Large intestine (tissue), 3 donors: Measurements from ENCODE around the gene KIF5A. TPM values are rescaled to one million over a fixed set of nuclear protein-coding genes. Genes with fewer than 3 reads are reported as not detected.
A peak's percentile ranks its signal among the peaks of the same experiment; 100 is the strongest.
"Not testable (repeated sequence)": the region's sequence is repeated elsewhere in the genome, so short reads cannot be mapped to it uniquely, and the experiment has no call there.

Experiments used
- DNase-seq, 2 donors: peaks; one replicate each; pipeline versions ENCODE4 v3.0.0 to v3.0.0-alpha.2; 2013
- H3K27ac ChIP-seq: one replicate; pipeline ENCODE4 v1.5.1; 2013; ENCODE audit warnings: low read length
- H3K27me3 ChIP-seq: 2 replicates; pipeline ENCODE4 v1.6.1; 2013; ENCODE audit warnings: low read length; ENCODE audit not compliant: control insufficient read depth, insufficient read depth
- H3K36me3 ChIP-seq: 2 replicates; pipeline ENCODE4 v1.6.1; 2013; ENCODE audit warnings: low read length; ENCODE audit not compliant: control insufficient read depth, insufficient read depth
- H3K4me1 ChIP-seq: one replicate; pipeline ENCODE4 v1.6.1; 2013; ENCODE audit warnings: low read length; ENCODE audit not compliant: control insufficient read depth, insufficient read depth
- H3K4me3 ChIP-seq: one replicate; pipeline ENCODE4 v1.5.1; 2013; ENCODE audit warnings: low read length
- H3K9me3 ChIP-seq: one replicate; pipeline ENCODE4 v1.6.1; 2013; ENCODE audit warnings: mild to moderate bottlenecking, low read depth, low read length, moderate library complexity; ENCODE audit not compliant: control insufficient read depth
- WGBS: methylation state at CpG from one replicate; pipeline ENCODE4 v1.1.5; 2013; ENCODE audit warnings: low lambda C conversion rate; ENCODE audit not compliant: insufficient coverage; 5-methylcytosine and 5-hydroxymethylcytosine counted together
- polyA plus RNA-seq: library from polyadenylated mRNA; unstranded; fragments of 120-200 nt; gene quantifications from one replicate; pipeline ENCODE4 v1.2.1, GENCODE V29; 2013

Gene KIF5A
- polyA plus RNA-seq, 1 donor = 12.3 TPM

GRCh38 chr12:57561117-57561516 lies 11.3 kb downstream of the KIF5A start:
- H3K4me3 ChIP-seq, H3K27ac ChIP-seq, H3K9me3 ChIP-seq, H3K36me3 ChIP-seq, DNase-seq, H3K4me1 ChIP-seq: not testable (repeated sequence)
- H3K27me3 ChIP-seq = peaks cover 14% of the 10 kb centered on the region
- no CpG with 5 or more reads among the region's 1 CpG for WGBS

- Histone ChIP-seq H3K27ac (no peak overlapping the region), H3K27me3 (peaks cover 18% of the 10 kb centered on the region), H3K4me3 (no peak overlapping the region), H3K4me1 (no peaks in the 10 kb centered on the region), H3K9me3 (no peaks in the 10 kb centered on the region), H3K36me3 (no peaks in the 10 kb centered on the region)
- WGBS = 67% methylated on average over 1 of the region's 4 CpGs
- DNase-seq = no peak
Observed at GRCh38 chr12:57563358-57563757, 13.5 kb downstream of the KIF5A start.

GRCh38 chr12:57564178-57564740 lies 14.4 kb downstream of the KIF5A start:
- Histone ChIP-seq H3K4me1 (no peaks in the 10 kb centered on the region), H3K36me3 (no peaks in the 10 kb centered on the region), H3K27me3 (peaks cover 18% of the 10 kb centered on the region), H3K9me3 (no peaks in the 10 kb centered on the region), H3K4me3 (no peak overlapping the region), H3K27ac (no peak overlapping the region)
- no CpG with 5 or more reads among the region's 7 CpGs for WGBS
- DNase-seq = no peak

- no peak for DNase-seq
- Histone ChIP-seq H3K4me3 (no peak overlapping the region), H3K36me3 (no peaks in the 10 kb centered on the region), H3K4me1 (no peaks in the 10 kb centered on the region), H3K27ac (no peak overlapping the region), H3K9me3 (no peaks in the 10 kb centered on the region), H3K27me3 (peaks cover 12% of the 10 kb centered on the region)
- no CpG with 5 or more reads among the region's 6 CpGs for WGBS
Observed at GRCh38 chr12:57568838-57569237, 19.0 kb downstream of the KIF5A start.

DNA sequence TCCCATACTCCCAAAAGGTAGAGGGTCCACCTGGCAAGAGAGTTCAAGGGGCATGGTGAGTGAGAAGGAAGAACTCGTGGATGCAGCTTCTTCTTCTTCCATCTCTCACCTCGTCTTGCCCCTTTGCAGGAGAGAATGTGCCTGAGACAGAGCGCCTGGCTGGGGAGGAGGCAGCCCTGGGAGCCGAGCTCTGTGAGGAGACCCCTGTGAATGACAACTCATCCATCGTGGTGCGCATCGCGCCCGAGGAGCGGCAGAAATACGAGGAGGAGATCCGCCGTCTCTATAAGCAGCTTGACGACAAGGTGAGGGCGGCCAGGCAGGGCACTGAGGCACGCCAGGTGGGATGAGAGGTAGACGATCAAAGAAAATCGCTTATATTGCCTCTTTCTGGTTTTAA lies 20.0 kb downstream of the KIF5A start:
- H3K4me3 ChIP-seq = no peak overlapping the region
- H3K27ac ChIP-seq = no peak overlapping the region
- H3K4me1 ChIP-seq = no peaks in the 10 kb centered on the region
- no peaks in the 10 kb centered on the region for H3K36me3 ChIP-seq
- no peaks in the 10 kb centered on the region for H3K9me3 ChIP-seq
- DNase-seq = no peak
- peaks cover 7% of the 10 kb centered on the region for H3K27me3 ChIP-seq
- no CpG with 5 or more reads among the region's 18 CpGs for WGBS

DNA sequence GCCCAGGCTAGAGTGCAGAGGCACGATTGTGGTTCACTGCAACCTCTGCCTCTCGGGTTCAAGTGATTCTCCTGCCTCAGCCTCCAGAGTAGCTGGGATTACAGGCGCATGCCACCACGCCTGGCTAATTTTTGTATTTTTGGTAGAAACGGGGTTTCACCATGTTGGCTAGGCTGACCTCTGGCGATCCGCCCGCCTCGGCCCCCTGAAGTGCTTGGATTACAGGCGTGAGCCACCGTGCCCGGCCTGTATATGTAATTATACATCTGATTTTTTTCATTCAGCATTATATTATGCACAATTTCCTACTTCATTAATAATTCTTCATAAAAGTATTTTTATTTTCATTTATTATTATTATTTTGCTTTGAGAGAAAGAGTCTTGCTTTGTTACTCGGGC lies 20.6 kb downstream of the KIF5A start:
- not testable (repeated sequence) for H3K36me3 ChIP-seq, H3K27ac ChIP-seq, DNase-seq, H3K4me3 ChIP-seq, H3K4me1 ChIP-seq, H3K27me3 ChIP-seq, H3K9me3 ChIP-seq
- 100% methylated on average over 4 of the region's 13 CpGs for WGBS

GRCh38 chr12:57571926-57572762 lies 22.3 kb downstream of the KIF5A start:
- Histone ChIP-seq H3K4me3 (no peak overlapping the region), H3K36me3 (no peaks in the 10 kb centered on the region)
- WGBS = no CpG with 5 or more reads among the region's 12 CpGs

DNA sequence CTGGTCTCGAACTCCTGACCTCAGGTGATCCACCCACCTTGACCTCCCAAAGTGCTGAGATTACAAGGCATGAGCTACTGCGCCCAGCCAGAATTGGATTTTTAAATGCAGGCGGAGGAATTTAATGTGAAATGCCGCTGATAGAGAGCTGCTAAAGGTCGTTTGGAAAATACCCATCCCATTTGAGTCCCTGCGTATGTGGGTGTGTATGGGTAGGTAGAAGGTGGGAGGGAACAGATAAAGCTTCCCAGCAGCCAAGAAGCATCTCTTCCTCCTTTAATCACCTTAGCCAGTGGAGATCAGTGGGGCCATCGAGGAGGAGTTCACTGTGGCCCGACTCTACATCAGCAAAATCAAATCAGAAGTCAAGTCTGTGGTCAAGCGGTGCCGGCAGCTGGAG lies 25.0 kb downstream of the KIF5A start:
- no CpG with 5 or more reads among the region's 10 CpGs for WGBS

More at GRCh38 chr12:57571926-57572762, 22.3 kb downstream of the KIF5A start:
- no peaks in the 10 kb centered on the region for H3K9me3 ChIP-seq
- H3K27ac ChIP-seq = no peak overlapping the region
- peaks cover 11% of the 10 kb centered on the region for H3K4me1 ChIP-seq
- peaks cover 6% of the 10 kb centered on the region for H3K27me3 ChIP-seq
- no peak for DNase-seq

DNA sequence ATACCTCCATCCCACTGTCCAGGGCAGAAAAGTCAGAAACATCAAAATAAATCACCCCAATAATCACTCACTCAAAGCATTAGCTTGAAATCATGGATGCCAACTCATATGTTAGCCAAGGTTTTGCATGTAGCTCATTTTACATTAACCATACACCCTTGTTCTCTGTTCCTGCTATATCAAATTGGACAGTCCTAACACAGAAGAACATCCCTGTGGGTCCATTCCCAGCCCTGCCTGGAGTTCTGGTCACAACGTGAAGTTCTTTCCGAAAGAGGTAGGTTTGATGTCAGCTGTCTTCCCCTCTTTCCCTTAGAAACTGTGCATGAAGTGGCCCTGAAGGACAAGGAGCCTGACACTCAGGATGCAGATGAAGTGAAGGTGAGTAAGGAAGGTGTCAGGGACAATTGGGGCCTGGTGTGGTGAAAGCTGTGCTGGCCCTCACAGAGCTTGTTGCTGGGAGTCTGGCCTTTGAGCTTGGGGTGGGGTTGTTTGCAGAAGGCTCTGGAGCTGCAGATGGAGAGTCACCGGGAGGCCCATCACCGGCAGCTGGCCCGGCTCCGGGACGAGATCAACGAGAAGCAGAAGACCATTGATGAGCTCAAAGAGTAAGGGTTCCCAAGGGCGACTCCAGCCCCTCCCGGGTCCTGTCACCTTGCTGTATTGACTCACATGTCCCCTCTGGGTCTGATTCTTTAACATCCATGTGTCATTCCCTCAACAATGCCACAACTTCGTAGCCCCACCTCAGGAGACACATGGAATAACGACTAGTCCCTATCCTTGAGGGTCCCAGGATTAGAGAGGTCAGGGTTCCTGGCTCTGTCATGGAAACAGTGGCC lies 26.1 kb downstream of the KIF5A start:
- no peaks in the 10 kb centered on the region for H3K36me3 ChIP-seq
- H3K27ac ChIP-seq = peak overlapping the region; percentile 33
- H3K27me3 ChIP-seq = peaks cover 3% of the 10 kb centered on the region
- no peak overlapping the region for H3K4me3 ChIP-seq
- peak; percentile 45 to 77 for DNase-seq
- H3K4me1 ChIP-seq = peaks cover 23% of the 10 kb centered on the region
- WGBS = no CpG with 5 or more reads among the region's 12 CpGs
- no peaks in the 10 kb centered on the region for H3K9me3 ChIP-seq

More for the DNA sequence above, 25.0 kb downstream of the KIF5A start:
- H3K9me3 ChIP-seq = no peaks in the 10 kb centered on the region
- H3K36me3 ChIP-seq = no peaks in the 10 kb centered on the region
- no peak overlapping the region for H3K27ac ChIP-seq
- H3K27me3 ChIP-seq = peaks cover 3% of the 10 kb centered on the region
- peaks cover 14% of the 10 kb centered on the region for H3K4me1 ChIP-seq
- H3K4me3 ChIP-seq = no peak overlapping the region
- DNase-seq = no peak

- Histone ChIP-seq H3K27ac (no peak overlapping the region), H3K27me3 (peaks cover 3% of the 10 kb centered on the region), H3K4me3 (no peak overlapping the region), H3K9me3 (no peaks in the 10 kb centered on the region), H3K36me3 (no peaks in the 10 kb centered on the region), H3K4me1 (peaks cover 23% of the 10 kb centered on the region)
- 100% methylated on average over 1 of the region's 9 CpGs for WGBS
- peak; percentile 26 to 36 for DNase-seq
Observed at GRCh38 chr12:57576613-57577160, 26.8 kb downstream of the KIF5A start.
